GM11168 (cell line): Measurements from ENCODE around the gene SSUH2.
"Not testable (repeated sequence)": the region's sequence is repeated elsewhere in the genome, so short reads cannot be mapped to it uniquely, and the experiment has no call there.

Source experiments
- in situ Hi-C: fragments of 300-500 bp; cut with MboI; formaldehyde crosslinking; loops from one replicate; pipeline ENCODE4 v1.12.0; 2022; ENCODE audit warnings: low sequenced_read_pairs; ENCODE audit not compliant: unreplicated experiment

The SSUH2 gene

DNA sequence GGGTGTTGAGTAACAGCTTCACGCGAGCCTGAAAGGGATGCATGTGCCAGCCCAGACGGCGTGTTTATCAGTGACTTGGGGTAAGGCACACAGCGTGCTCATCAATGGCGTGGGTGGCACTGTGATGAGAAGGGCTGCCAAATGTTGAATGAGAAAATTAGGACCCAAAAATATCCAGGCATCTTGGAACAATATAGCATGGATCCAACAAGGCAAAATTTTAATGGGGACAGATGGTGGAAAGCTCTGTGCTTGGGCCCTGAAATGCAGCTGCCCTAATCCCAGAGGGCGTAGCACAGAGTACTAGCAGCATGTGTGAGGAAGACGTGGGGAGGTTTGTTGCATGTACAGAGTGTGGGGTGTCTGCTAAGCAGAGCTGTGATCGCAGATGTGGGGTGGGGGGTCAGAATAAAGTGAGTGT is 48.9 kb downstream of the SSUH2 start:
- in situ Hi-C loops, result no loop called here

DNA sequence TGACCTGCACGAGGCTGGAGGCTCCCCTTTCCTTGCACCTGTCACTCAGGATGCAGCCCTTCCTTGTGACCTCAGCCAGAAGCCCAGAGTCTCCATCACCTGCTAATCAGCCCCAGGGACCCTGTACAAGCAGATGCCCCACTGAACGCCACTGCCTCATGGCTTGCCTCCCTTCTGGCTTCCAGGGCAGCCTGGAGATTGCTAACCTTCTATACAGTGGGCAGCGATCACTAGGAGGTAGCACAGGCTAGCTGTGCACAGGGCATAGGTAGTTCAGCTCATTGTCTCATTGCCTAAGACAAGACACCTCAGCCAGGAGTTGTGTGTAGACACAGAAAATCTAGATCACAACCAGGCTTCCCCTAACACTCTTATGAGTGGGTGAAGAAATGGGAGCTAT is 49.3 kb downstream of the SSUH2 start:
- in situ Hi-C loops, result no loop called here

DNA sequence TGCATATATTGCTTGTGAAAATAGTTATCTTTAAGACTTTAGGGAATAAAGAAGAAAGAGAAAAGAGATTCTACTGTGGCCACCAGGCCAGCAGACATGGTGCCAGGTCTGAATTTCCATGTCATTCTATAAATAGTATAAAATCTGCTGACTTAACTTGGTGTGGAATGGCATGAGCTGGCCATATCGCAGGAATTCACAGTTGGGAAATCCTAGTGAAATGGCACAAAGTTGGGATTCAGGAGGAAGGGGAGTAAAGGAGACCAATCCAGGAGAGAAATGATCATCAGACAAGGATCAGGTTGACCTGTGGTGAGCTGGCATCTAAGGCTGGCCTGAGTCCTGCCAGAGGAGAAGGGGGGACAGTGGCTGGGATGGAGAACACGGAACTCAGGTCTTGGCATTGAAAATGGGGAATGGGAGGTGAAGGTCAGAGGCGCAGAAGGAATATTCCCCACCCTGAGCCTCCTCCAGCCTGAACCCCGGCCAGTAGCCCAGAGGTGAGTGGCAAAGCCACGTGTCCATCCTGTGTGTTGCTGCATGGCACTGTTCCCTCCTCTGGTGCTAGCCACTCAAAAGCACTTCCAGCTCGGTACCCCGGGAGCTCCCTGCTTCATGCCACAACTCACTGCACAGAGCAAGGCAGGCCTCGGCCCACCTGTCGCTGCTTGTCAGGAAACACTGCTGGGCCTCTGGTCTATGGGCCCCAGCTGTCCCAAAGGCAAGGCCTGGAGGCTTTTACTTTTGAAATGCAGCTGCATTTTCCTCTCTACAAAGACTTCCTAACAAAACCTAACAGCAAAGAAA is 51.4 kb downstream of the SSUH2 start:
- in situ Hi-C loops, result no loop called here

DNA sequence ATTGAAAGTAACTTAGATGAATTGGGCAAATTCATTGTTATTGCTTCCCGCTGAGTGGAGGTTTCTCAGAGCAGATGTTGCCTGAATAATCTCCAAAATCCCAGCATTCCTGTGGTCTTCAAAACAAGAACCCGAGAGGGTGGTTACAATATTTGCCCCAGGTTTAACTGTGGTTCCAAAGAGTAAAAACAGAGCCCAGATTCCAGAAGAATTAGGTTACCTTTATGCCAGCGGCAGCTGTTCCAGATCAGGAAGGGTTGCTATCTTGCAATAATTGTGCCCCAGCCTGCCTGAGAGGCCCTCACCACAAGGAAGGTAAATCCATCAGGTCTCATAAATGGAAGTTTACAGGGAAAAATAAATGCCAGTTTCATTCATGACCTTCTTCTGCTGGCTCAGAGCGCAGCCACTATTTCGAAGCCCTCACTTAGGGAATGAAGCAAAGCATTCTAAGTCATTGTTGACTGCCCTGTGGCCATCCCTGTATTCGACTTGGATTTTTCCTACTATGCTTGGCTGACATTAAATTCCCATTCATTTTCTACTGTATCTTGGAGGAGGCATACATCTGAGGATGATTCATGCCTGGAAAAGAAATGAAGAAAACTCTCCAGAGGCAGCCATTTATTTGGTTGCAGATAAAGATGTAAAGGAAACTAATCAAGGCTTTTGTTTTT is 54.6 kb downstream of the SSUH2 start:
- in situ Hi-C loops, result no loop called here

DNA sequence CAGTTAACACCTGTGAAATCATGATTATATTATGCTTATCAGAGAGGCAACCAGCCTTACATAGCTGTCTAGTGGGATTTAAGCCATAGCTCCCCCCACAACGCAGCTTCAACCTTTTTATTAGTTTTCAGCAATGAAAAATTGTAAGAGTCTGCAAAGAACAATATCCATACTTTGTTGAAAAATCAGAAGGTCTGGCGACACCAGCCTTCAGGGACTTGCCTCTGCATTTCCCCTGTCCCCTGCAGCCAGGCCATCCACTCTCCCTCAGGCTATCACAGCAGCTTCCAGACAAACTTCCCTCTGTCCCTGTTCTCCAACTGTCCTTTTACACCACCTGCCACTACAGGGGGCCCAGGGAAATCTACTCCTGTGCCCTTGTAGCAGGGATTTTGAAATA is 59.9 kb downstream of the SSUH2 start:
- in situ Hi-C loops, result no loop called here

DNA sequence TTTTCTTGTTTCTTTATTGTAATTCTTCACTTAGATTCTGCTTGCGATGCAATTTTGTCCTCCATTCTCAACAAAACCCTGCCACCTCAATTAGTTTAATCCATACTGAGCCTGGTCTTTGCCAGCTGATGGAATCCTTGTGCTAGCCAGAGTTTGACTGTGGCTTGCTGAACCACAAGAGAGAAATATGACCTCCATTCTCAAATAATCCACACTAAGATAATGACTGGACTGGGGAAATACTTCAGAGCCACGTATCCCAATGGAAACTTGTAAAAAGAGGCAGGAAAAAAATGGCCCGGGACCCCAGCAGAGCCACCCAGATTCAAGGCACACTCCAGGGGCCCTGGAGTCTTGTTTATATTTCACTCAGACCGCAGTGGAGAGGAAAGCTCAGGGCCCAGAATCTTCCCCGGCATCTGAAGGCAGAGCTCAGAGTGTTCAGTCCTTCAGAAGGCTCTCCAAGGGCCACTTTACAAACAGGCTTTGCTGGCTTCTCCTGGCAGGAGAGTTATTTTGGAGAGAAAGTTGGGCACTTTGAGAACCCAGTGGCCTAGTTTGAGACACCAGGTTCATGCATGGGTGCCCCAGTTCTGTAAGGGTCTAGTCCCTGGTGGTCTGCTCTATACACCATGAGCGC is 62.7 kb downstream of the SSUH2 start:
- in situ Hi-C loops, result no loop called here

DNA sequence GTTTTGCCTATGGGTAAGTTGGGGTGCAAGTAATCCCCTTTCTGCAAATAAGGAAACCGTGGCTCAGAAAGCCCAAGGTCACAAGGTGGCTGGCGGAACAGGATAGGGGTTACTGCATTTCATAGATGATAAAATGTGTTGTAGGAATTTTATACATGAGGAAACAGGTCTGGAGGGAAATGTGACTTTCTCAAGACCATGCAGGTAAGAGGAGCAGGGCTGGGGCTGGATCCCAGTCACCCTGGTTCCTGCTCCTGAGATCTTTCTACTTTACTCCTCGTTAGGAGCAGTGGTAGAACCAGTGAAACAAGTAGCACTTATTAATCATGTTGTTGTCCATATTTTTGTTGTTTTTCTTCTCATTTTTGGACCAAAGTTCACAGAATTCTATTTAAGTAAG is 63.2 kb downstream of the SSUH2 start:
- in situ Hi-C loops, result no loop called here

DNA sequence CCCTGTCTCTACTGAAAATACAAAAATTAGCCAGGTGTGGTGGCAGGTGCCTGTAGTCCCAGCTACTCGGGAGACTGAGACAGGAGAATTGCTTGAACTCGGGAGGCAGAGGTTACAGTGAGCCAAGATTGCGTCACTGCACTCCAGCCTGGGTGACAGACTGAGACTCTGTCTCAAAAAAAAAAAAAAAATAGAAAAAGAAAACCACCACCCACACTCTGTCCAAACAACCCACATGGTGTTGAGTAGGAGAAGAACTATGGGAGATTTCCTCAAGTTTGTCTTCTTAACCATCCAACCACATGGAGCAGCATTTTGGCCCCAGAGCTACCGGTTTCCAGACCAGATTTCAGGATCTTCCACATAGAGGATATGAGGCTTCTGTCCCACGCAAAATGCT is 64.2 kb downstream of the SSUH2 start:
- in situ Hi-C loops, result not testable (repeated sequence)

DNA sequence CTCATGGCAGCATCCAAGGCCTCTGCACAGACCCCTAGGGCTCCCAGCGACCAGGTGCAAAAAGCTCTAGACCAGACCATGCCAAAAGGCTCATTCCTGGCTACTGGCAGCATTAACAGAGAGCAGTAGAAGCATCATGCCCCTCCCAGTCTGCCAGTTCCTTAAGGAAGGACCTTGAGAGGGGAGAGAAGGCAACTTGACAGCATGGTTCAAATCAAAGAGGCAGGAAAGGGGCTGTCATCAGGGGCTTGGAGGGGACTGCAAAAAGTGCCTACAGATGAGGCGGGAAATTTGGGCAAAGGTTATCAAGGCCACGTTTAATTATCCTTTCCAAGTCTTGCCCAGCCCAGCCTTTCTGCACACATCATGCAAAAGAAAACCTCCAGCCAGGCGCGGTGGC is 64.7 kb downstream of the SSUH2 start:
- in situ Hi-C loops, result no loop called here

DNA sequence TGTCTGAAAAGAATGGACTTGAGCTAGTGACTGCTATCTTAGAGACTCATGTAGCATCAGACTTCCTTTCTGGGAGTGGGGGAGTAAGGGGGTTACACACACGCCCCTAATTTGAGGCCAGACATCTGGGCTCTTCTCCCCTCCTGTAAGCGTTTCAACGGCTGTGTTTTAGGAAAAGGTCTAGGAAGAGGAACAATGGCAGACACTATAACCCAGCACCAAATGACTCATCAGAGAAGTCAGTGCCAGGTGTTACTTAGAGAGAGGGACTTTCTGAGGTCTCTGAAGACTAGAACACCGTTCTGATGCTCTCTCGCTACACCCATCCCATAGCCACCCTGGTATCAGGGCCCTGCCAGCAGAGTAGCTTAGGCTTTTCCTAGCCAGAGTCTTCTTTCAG is 65.5 kb downstream of the SSUH2 start:
- in situ Hi-C loops, result no loop called here

DNA sequence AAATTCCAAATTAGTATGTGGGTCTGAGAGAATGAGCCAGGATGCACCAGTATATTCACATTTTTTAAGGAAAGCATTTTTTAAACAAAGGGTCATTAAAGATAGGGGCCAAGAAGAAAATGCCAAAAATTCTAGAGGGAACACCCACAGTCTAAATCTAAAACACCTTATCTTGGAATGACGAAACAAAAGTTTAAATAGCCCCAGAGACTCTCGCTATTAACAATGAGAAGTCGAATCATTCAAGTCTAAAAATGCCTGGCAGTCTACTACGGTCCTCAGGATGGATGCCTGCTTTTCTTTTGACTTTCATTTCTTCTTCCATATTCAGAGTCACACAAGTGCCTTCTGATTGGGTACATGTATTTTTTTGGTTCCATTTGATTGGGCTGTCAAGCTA is 66.3 kb downstream of the SSUH2 start:
- in situ Hi-C loops, result no loop called here

DNA sequence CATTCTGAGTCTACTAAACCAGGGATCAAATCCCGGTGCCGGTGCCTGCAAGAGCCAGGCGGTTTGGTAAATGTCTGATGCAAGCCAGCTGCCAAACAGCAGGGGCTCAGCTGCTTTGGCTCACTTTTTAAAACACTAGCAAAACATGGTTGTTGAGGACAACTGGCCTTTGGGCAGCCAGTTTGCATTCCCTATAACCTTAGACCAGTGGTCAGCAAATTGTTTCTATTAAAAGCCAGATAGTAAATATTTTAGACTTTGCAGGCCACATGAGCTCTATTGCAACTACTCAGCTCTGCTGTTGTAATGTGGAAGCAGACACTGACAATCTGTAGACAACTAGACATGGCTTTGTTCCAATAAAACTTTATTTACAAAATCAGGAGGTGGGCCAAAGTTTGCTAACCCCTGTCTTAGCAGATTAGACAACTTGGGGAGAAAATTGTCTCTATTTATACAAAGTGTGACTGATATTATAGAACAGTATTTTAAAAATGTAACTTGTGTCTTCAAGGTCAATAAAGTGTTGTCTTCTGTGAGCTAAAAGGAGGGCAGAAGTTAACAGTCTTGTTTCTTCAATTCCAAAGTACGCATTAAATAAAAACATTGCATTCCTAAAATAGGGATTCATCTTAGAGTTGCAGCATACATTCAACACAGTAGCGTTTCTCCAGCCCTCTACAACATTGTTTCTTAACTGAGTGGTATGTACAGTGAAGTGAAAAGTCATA is 67.6 kb downstream of the SSUH2 start:
- in situ Hi-C loops, result no loop called here

DNA sequence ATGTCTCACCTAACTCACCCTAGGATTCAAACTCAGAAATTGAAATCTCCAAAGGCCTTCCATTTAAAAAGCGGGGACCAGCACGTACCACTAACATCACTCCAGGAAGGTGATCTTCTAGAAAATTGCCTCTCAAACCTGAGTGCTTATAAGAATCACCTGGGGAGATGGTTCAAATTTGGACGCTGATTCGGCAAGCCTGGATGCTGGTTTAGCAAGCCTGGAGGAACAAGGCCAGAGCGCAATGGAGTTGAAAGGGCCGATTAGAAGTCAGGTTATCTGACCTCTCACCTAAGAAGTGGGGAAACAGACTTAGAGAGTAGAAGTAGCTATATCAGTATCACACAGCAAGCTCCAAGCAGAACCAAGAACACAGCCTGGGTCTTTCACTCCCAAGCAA is 68.2 kb downstream of the SSUH2 start:
- in situ Hi-C loops, result no loop called here

DNA sequence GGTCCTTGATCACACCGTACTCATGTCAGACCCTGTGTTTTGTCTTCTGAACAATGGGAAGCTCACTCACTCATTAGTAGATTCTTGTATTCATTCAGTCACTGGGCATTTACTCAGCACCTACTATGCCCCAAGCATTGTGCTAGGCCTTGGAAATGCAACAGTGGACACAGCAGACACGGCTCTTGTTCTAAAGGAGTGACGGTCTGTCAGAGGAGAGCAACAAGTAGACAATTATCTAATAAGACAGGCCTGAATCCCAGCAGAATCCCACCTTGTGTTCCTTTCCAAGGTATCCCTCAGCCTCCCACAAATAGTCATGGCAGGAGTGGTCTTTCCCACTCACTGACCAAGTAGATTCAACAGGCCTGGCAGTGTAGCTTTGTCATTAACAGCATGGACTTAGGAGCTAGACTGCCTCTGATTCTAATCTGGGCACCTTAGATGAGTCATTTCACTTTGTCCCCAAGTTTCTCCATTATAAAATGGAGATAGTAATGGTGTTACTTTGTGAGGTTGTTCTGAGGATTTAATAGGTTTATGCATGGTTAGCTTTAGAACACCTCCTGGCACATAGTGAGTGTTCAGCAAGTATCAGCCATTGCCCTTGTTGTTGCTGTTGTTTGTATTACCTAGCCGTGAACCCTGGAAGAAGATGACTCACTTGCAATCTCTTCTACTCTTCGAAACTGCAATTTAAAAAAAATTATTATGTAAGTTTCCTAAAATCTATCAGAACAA is 69.1 kb downstream of the SSUH2 start:
- in situ Hi-C loops, result no loop called here

DNA sequence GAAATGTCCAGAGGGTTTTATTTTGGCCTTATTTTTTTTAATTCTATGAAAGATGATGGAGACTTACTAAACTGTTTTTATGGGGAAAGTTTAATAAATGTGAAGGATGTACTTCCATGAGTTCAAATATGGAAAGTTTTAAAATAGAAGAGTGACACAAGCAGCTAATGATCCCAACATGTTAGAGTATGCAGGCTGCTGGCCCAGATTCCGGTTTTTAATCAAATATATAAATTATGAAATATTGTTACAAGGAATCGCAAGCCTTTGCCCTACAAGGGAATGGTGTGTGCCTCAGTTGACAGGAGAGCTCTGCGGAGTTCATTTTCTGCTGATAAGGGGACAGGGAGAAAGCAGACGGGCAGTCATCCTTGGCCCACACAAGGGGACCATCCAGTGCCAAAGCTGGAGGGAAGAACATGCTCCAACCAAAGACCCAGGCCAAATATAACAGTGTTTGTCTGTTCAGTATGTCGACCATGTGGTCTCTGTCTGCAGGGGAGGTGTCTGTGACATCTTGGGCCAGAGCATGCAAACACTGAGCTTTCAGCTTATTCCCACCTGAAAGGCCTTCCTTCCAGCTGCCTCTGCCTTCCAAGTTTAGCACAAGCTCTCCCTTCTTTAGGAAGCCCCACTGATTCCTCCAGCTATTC is 69.8 kb downstream of the SSUH2 start:
- in situ Hi-C loops, result no loop called here

DNA sequence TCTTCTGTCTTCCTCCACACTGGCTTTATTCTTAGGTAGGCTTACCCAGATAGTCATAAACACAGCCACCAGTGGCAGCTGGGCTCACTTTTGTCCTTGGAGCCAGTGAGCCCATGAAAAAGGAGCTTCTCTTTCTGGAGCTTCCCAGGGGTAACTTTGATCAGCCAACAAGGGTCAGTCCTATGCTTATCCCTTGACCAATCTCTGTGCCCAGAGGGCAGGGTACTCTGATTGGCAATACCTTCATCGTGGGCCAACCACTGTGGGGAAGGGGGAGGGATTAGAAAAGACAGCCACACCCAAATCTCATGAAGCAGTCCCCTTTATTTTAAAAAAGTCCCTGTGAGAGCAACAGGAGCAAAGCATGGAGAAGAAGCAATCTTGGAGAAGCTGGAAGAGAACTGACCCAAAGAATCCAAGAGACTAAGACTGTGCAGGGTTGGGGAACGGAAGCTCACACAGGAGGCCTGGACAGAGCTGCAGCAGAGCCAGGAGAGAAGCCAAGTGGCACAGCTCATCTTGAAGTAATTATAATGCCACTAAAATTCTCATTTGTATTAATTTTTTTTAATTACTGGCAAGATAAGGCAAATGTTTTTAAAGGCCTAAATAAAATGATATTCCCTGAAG is 70.4 kb downstream of the SSUH2 start:
- in situ Hi-C loops, result no loop called here

DNA sequence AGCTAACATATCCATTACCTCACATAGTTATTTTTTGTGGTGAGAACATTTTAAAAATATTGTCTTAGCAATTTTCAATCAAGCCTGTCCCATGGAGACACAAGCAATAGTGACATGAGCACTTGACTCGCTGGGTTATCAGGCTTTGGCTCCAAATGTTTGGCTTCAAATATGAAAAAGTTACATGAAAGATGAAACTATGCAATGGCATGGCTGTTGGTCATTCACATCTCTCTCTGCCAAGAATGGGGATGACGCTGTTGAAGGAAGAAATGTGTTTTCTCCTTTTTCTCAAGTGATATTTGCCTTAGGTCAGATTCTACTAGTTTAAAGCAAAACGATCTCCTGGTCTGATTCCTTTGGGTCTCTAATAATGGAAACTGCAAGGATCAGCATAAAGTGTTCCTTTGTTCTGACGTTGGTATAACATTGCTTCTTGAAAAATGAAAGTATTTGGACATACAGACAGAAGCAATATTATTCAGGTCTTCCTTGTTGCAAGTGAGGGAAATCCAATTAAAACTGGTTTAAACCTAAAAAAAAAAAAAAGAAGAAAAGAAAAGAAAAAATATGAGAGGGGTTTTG is 71.2 kb downstream of the SSUH2 start:
- in situ Hi-C loops, result no loop called here

DNA sequence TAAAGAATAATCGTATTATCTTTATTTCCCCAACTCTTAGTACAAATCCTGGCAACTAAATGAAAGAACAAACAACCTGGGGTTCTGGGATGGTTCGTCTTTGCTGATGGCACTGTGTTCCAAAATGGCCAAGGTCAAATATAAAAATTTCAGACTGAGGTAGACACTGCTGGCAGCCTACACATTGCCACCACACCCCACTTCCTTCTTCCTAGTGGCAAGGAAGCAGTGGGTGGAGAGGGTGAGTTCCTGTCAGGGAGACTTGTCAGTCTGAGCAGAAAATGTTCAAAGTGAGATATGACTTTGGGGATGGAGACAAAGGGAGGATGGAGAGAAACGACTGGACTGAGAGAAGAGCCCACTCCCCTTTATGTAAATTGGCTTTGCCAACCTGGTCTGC is 73.3 kb downstream of the SSUH2 start:
- in situ Hi-C loops, result no loop called here
